ENCODE results near the gene TLR3.

DNA sequence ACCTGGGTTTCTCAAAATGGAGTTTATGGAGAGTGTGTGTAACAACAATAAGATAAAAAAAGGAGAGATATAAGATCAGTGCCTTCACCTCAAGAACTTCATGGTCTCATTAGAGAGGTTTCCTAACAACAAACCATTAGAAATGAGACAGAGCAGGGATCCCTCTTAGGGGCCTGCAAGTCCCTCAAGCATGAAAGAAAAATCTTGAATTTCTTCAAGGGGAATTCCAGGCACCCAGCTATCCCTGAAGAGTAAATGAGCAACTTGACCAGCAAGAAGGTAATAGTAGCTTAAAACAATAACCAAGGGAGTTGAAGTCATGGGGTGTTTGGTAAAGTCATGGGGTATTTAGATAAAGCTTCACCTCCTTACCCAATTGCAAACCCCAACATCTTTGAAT lies 49.7 kb upstream of the TLR3 start:
- TF ChIP-seq, protein P1, sequence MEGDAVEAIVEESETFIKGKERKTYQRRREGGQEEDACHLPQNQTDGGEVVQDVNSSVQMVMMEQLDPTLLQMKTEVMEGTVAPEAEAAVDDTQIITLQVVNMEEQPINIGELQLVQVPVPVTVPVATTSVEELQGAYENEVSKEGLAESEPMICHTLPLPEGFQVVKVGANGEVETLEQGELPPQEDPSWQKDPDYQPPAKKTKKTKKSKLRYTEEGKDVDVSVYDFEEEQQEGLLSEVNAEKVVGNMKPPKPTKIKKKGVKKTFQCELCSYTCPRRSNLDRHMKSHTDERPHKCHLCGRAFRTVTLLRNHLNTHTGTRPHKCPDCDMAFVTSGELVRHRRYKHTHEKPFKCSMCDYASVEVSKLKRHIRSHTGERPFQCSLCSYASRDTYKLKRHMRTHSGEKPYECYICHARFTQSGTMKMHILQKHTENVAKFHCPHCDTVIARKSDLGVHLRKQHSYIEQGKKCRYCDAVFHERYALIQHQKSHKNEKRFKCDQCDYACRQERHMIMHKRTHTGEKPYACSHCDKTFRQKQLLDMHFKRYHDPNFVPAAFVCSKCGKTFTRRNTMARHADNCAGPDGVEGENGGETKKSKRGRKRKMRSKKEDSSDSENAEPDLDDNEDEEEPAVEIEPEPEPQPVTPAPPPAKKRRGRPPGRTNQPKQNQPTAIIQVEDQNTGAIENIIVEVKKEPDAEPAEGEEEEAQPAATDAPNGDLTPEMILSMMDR (IDR thresholded peaks at IDR 0.05; ENCODE audit: low read depth, low read length, poor library complexity, severe bottlenecking), result no peak
- TF ChIP-seq EZH2phosphoT487 (IDR thresholded peaks at IDR 0.05; ENCODE audit: borderline replicate concordance, low read length), result no peak
